ENCODE data around the gene PTPRD.

DNA sequence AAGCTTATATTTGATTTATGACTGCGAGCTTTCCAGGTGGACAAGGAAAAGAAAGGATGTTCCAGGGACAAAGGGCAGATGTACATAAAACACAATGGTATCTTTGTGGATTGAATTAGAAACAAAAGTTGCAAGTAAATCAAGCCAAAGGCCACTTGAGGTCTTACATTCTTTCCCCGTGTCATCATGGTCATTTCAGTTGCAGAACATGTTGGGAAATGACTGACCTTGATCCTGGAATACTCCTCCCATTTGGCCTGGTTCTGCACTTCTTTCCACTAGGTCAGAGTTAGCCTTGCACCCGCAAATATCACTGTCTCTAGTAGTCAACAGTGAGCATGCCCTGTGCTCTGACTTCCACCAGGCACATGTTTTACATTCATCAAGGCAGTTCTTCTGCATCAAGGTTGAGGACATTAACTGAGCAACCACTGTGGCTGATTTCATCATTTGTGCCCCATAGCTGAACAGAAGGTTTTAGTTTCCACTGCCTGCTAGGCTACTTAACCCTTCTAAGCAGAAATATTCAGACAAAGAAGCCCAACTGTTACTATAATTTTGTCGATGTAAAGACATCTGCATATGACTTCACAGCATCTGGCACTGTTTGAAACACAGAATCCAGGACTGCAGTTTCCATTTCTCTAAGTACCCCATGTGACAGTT lies 1651.5 kb downstream of the PTPRD start:
- TF ChIP-seq, protein P1, sequence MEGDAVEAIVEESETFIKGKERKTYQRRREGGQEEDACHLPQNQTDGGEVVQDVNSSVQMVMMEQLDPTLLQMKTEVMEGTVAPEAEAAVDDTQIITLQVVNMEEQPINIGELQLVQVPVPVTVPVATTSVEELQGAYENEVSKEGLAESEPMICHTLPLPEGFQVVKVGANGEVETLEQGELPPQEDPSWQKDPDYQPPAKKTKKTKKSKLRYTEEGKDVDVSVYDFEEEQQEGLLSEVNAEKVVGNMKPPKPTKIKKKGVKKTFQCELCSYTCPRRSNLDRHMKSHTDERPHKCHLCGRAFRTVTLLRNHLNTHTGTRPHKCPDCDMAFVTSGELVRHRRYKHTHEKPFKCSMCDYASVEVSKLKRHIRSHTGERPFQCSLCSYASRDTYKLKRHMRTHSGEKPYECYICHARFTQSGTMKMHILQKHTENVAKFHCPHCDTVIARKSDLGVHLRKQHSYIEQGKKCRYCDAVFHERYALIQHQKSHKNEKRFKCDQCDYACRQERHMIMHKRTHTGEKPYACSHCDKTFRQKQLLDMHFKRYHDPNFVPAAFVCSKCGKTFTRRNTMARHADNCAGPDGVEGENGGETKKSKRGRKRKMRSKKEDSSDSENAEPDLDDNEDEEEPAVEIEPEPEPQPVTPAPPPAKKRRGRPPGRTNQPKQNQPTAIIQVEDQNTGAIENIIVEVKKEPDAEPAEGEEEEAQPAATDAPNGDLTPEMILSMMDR (IDR thresholded peaks at IDR 0.05): no peak
- TF ChIP-seq NFYB (CRISPR knock-in tag; conservative IDR thresholded peaks at IDR 0.05; ENCODE audit: low read depth): no peak
- TF ChIP-seq, protein P2, sequence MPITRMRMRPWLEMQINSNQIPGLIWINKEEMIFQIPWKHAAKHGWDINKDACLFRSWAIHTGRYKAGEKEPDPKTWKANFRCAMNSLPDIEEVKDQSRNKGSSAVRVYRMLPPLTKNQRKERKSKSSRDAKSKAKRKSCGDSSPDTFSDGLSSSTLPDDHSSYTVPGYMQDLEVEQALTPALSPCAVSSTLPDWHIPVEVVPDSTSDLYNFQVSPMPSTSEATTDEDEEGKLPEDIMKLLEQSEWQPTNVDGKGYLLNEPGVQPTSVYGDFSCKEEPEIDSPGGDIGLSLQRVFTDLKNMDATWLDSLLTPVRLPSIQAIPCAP (CRISPR knock-in tag; IDR thresholded peaks at IDR 0.05): no peak
